IMR-90 (cell line): ENCODE measurements around the gene ZFYVE26.

ENCODE experiments used
- BHLHE40 ChIP-seq: fragments of 150-350 bp; IDR thresholded peaks from 2 replicates; pipeline ENCODE4 v1.6.1; 2016; ENCODE audit warnings: mild to moderate bottlenecking, low read depth, low read length
- MAFK ChIP-seq: IDR thresholded peaks from 2 replicates; pipeline ENCODE4 v1.6.1; 2012; ENCODE audit warnings: low read depth, low read length, improper control_type of control experiment
- MAZ ChIP-seq: IDR thresholded peaks from 2 replicates; pipeline ENCODE4 v1.6.1; 2012; ENCODE audit warnings: low read depth, mild to moderate bottlenecking, low read length, improper control_type of control experiment, moderate library complexity, borderline replicate concordance
- NFE2L2 ChIP-seq: fragments of 150-350 bp; IDR thresholded peaks from 2 replicates; pipeline ENCODE4 v1.6.1; 2016; ENCODE audit warnings: low read depth, mild to moderate bottlenecking, low read length
- POLR2A ChIP-seq: IDR thresholded peaks from 2 replicates; pipeline ENCODE4 v1.6.1; 2012; ENCODE audit warnings: mild to moderate bottlenecking, low read depth, low read length
- RAD21 ChIP-seq: IDR thresholded peaks from 2 replicates; pipeline ENCODE4 v1.6.1; 2012; ENCODE audit warnings: low read length, improper control_type of control experiment
- TF ChIP-seq, protein P1 (sequence below): conservative IDR thresholded peaks from 2 replicates; pipeline ENCODE4 v1.5.1; 2012; ENCODE audit warnings: mild to moderate bottlenecking, low read depth, low read length, improper control_type of control experiment
- TF ChIP-seq, protein P2 (sequence below): fragments of 150-350 bp; IDR thresholded peaks from 2 replicates; pipeline ENCODE4 v1.6.1; 2017; ENCODE audit warnings: mild to moderate bottlenecking, antibody characterized with exemption, low read length, low read depth

DNA sequence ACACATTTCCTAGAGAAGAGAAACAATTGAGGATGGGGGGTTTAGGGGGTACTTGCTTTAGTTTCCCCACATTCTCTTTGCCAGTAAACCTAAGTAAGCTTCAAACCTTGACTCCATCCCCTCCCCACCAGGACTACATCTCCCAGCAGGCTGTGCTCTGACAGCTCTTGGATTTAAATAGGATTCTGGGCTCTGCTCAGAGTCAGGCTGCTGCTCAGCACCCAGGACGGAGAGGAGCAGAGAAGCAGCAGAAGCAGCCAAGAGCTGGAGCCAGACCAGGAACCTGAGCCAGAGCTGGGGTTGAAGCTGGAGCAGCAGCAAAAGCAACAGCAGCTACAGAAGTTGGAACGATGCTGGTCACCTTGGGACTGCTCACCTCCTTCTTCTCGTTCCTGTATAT, 94.1 kb downstream of the ZFYVE26 start:
- TF ChIP-seq, protein P1, sequence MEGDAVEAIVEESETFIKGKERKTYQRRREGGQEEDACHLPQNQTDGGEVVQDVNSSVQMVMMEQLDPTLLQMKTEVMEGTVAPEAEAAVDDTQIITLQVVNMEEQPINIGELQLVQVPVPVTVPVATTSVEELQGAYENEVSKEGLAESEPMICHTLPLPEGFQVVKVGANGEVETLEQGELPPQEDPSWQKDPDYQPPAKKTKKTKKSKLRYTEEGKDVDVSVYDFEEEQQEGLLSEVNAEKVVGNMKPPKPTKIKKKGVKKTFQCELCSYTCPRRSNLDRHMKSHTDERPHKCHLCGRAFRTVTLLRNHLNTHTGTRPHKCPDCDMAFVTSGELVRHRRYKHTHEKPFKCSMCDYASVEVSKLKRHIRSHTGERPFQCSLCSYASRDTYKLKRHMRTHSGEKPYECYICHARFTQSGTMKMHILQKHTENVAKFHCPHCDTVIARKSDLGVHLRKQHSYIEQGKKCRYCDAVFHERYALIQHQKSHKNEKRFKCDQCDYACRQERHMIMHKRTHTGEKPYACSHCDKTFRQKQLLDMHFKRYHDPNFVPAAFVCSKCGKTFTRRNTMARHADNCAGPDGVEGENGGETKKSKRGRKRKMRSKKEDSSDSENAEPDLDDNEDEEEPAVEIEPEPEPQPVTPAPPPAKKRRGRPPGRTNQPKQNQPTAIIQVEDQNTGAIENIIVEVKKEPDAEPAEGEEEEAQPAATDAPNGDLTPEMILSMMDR, result no peak
- TF ChIP-seq, protein P2, sequence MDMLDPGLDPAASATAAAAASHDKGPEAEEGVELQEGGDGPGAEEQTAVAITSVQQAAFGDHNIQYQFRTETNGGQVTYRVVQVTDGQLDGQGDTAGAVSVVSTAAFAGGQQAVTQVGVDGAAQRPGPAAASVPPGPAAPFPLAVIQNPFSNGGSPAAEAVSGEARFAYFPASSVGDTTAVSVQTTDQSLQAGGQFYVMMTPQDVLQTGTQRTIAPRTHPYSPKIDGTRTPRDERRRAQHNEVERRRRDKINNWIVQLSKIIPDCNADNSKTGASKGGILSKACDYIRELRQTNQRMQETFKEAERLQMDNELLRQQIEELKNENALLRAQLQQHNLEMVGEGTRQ, result no peak
- TF ChIP-seq RAD21, result no peak
- TF ChIP-seq POLR2A, result no peak
- no peak for TF ChIP-seq MAFK
- TF ChIP-seq BHLHE40, result no peak
- TF ChIP-seq MAZ, result no peak
- no peak for TF ChIP-seq NFE2L2
